Activated T-helper 1 cell treated with anti-CD3 and anti-CD28 coated beads, Interleukin-2, amount 50 U/mL, for 16 hours (primary cell): ENCODE results near the gene KAT6B.
"Not testable (repeated sequence)": the region's sequence is repeated elsewhere in the genome, so short reads cannot be mapped to it uniquely, and the experiment has no call there.

Source experiments
- DNase-seq, 2 donors: peaks; one replicate each; pipeline ENCODE4 v3.0.0-alpha.2; 2020; ENCODE audit warnings: low read depth in 1 of 2, low spot score in 1 of 2

KAT6B gene

DNA sequence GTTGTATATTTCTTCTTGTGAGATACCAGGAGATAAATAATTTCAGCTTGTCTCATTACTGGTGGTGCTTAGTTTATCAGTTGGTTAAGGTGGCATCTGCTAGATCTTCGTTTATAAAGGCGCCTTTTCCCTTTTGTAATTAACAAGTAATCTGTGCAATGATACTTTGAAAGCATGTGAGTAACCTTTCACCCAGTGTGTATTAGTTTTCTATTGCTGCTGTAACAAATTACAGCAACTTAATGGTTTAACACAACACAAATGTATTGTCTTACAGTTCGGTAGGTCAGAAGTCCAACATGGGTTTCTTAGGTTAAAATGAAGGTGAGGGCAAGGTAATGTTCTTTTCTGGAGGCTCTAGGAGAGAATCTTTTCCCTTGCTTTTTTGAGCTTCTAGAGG is 30.5 kb downstream of the KAT6B start:
- DNase-seq = no peak

DNA sequence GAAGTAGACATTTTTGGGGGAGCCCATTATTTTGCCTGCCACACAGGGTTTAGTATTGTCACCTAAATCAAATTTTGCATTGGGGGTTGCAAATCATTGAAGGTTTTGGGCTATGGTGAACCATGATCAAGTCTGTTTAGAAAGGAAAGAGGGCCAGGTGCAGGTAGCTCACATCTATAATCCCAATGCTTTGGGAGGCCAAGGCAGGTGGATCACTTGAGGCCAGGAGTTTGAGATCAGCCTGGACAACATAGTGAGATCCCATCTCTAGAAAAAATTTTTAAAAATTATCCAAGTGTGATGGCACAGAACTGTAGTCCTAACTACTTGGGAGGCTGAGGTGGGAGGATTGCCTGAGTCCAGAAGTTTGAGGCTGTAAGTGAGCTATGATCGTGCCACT is 31.2 kb downstream of the KAT6B start:
- DNase-seq = no peak

DNA sequence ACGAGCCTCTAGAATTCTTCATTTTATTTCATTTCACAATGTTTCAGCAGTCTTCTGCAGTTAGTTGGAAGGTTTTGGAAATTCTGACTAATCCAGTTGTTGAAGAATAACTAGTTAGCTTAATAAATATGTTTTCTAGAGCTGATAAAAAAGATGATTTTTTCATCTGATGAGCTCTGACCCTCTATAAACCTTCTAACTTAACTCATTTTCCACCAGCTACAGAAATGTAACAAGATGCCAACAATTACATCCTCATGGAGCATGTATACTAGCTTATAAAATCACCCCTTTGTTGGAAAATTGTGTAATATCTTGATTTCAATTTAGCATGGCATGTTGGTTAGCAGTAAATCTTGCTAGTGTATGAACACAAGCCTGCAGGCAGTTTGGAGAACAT is 33.1 kb downstream of the KAT6B start:
- DNase-seq = no peak

- DNase-seq = no peak
These were observed 36.2 kb downstream of the KAT6B start for GRCh38 chr10:74862625-74863024.

DNA sequence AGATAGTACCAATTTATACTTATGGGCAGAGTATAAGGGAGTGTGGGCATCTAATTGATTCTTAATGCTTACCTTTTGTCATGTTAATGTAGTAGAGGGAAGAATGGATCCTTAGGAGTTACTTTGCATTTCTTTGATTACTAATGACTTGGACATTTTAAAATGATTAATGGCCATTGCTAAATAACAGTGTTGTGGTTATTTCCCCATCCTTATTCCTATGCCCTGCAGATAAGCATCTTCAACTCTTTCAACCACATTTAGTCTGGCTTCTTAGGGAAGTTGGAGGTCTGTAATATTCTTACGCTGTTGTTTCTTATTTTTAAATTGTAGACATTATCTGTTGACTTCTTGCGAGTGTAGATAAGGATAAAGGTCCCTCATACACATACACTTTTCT is 37.2 kb downstream of the KAT6B start:
- no peak for DNase-seq

DNA sequence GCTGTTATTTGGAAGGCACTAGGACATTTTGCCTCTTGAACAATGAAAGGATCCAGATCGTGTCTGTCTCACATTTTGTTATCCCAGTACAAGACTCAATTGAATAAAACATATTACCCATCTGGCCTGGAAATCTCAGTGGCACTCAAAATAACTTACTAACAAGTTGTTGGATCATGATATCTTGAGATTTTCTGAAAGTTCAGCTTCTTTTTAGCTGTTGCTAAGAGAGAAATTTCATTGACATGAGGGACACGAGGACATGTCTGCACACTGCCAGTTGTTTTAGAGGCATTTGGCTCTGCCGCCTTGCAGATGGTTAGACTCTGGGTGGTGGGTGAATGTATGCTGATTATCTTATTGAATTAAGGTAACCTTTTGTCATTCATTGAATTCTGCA is 41.0 kb downstream of the KAT6B start:
- no peak for DNase-seq

- no peak for DNase-seq
These were observed 42.1 kb downstream of the KAT6B start for GRCh38 chr10:74868392-74868977.

GRCh38 chr10:74869635-74870034 is 43.2 kb downstream of the KAT6B start:
- DNase-seq = no peak

- no peak for DNase-seq
These were observed 43.8 kb downstream of the KAT6B start for GRCh38 chr10:74870191-74870590.

- no peak for DNase-seq
These were observed 45.4 kb downstream of the KAT6B start for GRCh38 chr10:74871595-74872382.

GRCh38 chr10:74873803-74874454 is 47.5 kb downstream of the KAT6B start:
- no peak for DNase-seq

DNA sequence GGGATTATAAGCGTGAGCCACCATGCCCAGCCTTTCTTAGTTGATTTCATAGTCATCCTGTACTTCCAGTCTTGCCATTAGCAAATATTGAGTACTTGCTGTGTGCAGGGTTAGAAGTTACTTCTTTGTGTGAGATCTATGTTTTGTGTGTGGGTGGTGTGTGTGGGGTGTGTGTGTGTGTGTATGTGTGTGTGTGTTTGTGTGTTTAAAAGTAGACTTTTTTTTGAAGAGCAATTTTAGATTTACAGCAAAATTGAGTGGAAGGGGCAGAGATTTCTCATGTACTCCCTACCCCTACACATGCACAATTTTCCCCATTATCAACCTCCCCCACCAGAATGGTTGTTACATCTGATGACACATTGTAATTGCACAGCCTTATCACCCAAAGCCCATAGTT is 48.2 kb downstream of the KAT6B start:
- no peak for DNase-seq

DNA sequence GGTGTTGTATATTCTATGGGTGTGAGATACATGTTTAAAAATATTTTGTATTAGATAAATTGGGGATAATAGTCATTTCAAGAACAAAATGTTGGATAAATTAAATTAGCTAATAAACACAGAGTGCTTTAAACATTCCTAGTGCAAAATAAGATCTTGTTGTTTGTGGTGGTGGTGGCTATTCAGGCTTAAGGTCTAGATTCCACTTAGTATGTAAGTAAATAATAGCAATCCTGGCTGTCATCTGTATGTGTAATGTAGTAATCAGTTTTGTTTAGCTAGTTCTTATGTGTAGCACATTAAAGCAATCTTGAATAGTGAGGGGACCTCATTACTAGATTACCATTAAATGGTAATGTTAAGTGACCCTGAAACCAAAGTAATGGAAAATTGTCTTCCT is 48.7 kb downstream of the KAT6B start:
- DNase-seq = no peak

GRCh38 chr10:74875966-74876365 is 49.6 kb downstream of the KAT6B start:
- no peak for DNase-seq

GRCh38 chr10:74877054-74877453 is 50.7 kb downstream of the KAT6B start:
- DNase-seq = not testable (repeated sequence)

GRCh38 chr10:74877898-74878297 is 51.5 kb downstream of the KAT6B start:
- no peak for DNase-seq

DNA sequence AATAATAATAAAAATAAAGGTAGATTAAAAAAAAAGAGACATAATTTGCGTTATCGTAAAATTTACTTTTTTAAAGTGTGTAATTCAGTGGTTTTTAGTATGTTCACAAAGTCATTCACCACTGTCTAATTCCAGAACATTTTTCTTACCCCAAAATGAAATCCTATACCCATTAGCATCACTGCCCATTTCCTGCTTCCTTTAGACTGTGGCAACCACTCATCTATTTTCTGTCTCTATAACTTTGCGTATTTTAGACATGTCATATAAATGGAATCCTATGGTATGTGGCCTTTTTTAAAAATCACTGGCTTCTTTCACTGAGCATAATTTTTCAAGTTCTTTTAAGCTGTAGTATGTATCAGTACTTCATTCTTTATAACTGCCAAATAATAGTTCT is 53.6 kb downstream of the KAT6B start:
- no peak for DNase-seq

GRCh38 chr10:74881253-74881884 is 55.0 kb downstream of the KAT6B start:
- no peak for DNase-seq

DNA sequence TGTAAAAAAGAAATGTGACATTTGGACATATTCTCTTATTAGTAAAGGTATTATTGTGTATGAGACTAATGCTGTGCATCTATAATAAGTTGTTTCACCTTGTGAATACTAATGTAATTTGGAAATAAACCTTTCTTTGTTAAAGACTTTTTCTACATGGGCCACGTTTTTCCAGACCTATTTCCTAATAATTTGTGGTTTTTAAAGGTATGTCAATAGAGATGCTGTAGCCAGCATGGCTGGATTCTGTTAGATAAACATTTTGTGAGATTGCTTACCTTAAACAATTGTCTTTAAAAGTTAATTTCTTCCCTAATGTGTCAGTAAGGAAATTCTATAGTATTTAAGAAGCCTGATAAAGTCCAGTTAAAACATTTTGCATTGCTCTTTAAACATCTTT is 56.0 kb downstream of the KAT6B start:
- DNase-seq = no peak

DNA sequence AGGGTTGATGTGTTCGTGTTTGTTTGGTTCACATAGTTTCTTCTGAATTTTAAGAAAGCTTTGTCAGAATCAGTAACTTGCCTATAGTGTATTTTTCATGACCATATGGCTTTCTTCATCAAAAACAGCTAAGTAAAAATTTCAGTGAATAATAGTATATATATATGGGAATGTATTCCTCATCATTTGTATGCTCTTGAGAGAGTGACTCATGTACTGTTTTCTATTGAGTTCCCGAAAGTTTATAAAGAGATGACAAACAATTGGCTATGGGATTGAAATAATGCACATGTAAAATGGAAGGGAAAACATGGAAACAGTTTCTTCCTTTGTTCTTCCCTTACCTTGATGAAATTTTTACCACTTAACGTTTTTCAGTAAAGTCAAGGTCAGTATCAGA is 56.4 kb downstream of the KAT6B start:
- no peak for DNase-seq

GRCh38 chr10:74883428-74883827 is 57.0 kb downstream of the KAT6B start:
- DNase-seq = no peak
